ENCODE measurements around the gene PCDHGA2.

GRCh38 chr5:141319202-141319601 is 19.4 kb upstream of the PCDHGA2 start:
- TF ChIP-seq POLR2A (IDR thresholded peaks at IDR 0.05): no peak
- no peak for TF ChIP-seq POLR2AphosphoS5 (IDR thresholded peaks at IDR 0.05)

All from prostate gland (tissue), 1 donor.